Peyer's patch (tissue), 4 donors: ENCODE measurements around the gene MIPOL1. TPM values are rescaled to one million over a fixed set of nuclear protein-coding genes. Genes with fewer than 3 reads are reported as not detected.

Experiments used
- DNase-seq, 3 donors: peaks; one replicate each; pipeline ENCODE4 v3.0.0-alpha.2; 2017 to 2019
- H3K27ac ChIP-seq, 4 donors: fragments of 200-600 bp; sonication (generic); one replicate each; pipeline ENCODE4 v1.5.1; 2016 to 2019
- H3K27me3 ChIP-seq, 2 donors: fragments of 200-600 bp; sonication (generic); one replicate each; pipeline ENCODE4 v1.5.1; 2019
- H3K36me3 ChIP-seq, 3 donors: fragments of 200-600 bp; sonication (generic); one replicate each; pipeline ENCODE4 v1.5.1; 2016 to 2019
- H3K4me1 ChIP-seq, 4 donors: fragments of 200-600 bp; sonication (generic); one replicate each; pipeline ENCODE4 v1.5.1; 2016 to 2019
- H3K4me3 ChIP-seq, 4 donors: fragments of 200-600 bp; sonication (generic); 1 replicate in 3 of 4; 2 replicates in 1 of 4; pipeline ENCODE4 v1.5.1; 2016 to 2019; ENCODE audit warnings: mild to moderate bottlenecking in 1 of 4
- H3K9me3 ChIP-seq, 4 donors: fragments of 200-600 bp; sonication (generic); one replicate each; pipeline ENCODE4 v1.5.1; 2016 to 2019; ENCODE audit warnings: mild to moderate bottlenecking in 1 of 4
- CTCF ChIP-seq, 6 experiments: fragments of 450-650 bp in 4 of 6; fragments of 200-600 bp in 2 of 6; sonication (generic) in 1 of 6; IDR thresholded peaks; one replicate each; pipeline ENCODE4 v1.5.1; 2017 to 2019; ENCODE audit warnings: antibody characterized with exemption in 6 of 6, mild to moderate bottlenecking in 3 of 6, moderate library complexity in 1 of 6
- POLR2A ChIP-seq, 2 donors: fragments of 450-650 bp; IDR thresholded peaks; one replicate each; pipeline ENCODE4 v1.5.1; 2017; ENCODE audit warnings: antibody characterized with exemption in 2 of 2, mild to moderate bottlenecking in 2 of 2, moderate library complexity in 2 of 2
- total RNA-seq, 4 donors: library from RNA; depleted of rRNA; stranded (reverse); fragments of >200 nt; gene quantifications; one replicate each; pipeline ENCODE4 v1.1.0, GENCODE V29; 2016

The MIPOL1 gene
- total RNA-seq, 4 donors from 2014 or later: 5.6 to 42.1 (median 14.9) TPM

GRCh38 chr14:37165794-37166193 is 31.9 kb upstream of the MIPOL1 start:
- no peaks in the 10 kb centered on the region for H3K4me1 ChIP-seq
- DNase-seq: no peak
- no peak overlapping the region for H3K4me3 ChIP-seq
- no peaks in the 10 kb centered on the region for H3K9me3 ChIP-seq
- TF ChIP-seq CTCF (IDR thresholded peaks at IDR 0.05) (no peak), POLR2A (IDR thresholded peaks at IDR 0.05) (no peak)
- no peaks in the 10 kb centered on the region for H3K27me3 ChIP-seq
- H3K27ac ChIP-seq: no peak overlapping the region
- H3K36me3 ChIP-seq: no peaks in the 10 kb centered on the region

GRCh38 chr14:37167151-37168047 is 30.3 kb upstream of the MIPOL1 start:
- no peak for DNase-seq
- Histone ChIP-seq H3K9me3 (no peaks in the 10 kb centered on the region), H3K4me3 (no peak overlapping the region), H3K4me1 (no peaks in the 10 kb centered on the region), H3K36me3 (no peaks in the 10 kb centered on the region), H3K27me3 (no peaks in the 10 kb centered on the region), H3K27ac (no peak overlapping the region)
- no peak for TF ChIP-seq CTCF (IDR thresholded peaks at IDR 0.05)
- TF ChIP-seq POLR2A (IDR thresholded peaks at IDR 0.05): no peak

DNA sequence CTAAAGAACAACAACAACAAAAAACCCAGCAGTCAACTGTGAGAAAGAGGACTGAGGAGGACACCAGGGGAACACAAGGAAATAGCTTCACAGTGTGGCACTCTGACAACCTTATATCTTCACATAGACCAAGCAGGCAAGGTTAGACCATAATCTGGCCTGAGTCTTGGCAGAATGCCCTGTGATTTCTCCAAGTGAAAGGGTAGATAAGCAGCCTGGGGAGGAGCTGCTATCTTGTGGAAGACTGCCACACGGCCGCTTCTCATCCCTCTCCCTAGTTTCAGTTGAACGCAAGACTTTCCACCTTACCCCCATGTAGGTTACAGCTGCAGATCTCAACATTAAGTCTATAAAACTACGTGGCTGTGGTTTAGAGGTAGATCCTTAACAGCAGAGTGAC is 29.0 kb upstream of the MIPOL1 start:
- DNase-seq: peak in 1 of 3 donors; percentile 61
- no peak overlapping the region for H3K4me3 ChIP-seq
- H3K9me3 ChIP-seq: no peaks in the 10 kb centered on the region
- H3K27ac ChIP-seq: no peak overlapping the region
- no peaks in the 10 kb centered on the region for H3K36me3 ChIP-seq
- TF ChIP-seq CTCF (IDR thresholded peaks at IDR 0.05): no peak
- TF ChIP-seq POLR2A (IDR thresholded peaks at IDR 0.05): no peak
- no peaks in the 10 kb centered on the region for H3K27me3 ChIP-seq
- H3K4me1 ChIP-seq: peaks cover 0 to 8% (median 0%) of the 10 kb centered on the region in 4 donors

GRCh38 chr14:37170237-37170636 is 27.5 kb upstream of the MIPOL1 start:
- Histone ChIP-seq H3K27ac (no peak overlapping the region), H3K9me3 (no peaks in the 10 kb centered on the region), H3K27me3 (no peaks in the 10 kb centered on the region), H3K4me3 (no peak overlapping the region), H3K4me1 (peaks cover 0 to 8% (median 0%) of the 10 kb centered on the region in 4 donors), H3K36me3 (no peaks in the 10 kb centered on the region)
- no peak for DNase-seq
- TF ChIP-seq CTCF (IDR thresholded peaks at IDR 0.05): no peak
- no peak for TF ChIP-seq POLR2A (IDR thresholded peaks at IDR 0.05)

- no peak overlapping the region for H3K4me3 ChIP-seq
- DNase-seq: no peak
- no peak overlapping the region for H3K27ac ChIP-seq
- no peaks in the 10 kb centered on the region for H3K36me3 ChIP-seq
- H3K9me3 ChIP-seq: no peaks in the 10 kb centered on the region
- peaks cover 0 to 8% (median 0%) of the 10 kb centered on the region in 4 donors for H3K4me1 ChIP-seq
- H3K27me3 ChIP-seq: no peaks in the 10 kb centered on the region
- TF ChIP-seq CTCF (IDR thresholded peaks at IDR 0.05) (no peak), POLR2A (IDR thresholded peaks at IDR 0.05) (no peak)
Observed at GRCh38 chr14:37170993-37171392, 26.7 kb upstream of the MIPOL1 start.
